HepG2 (cell line): ENCODE measurements around the gene CEBPB. TPM values are rescaled to one million over a fixed set of nuclear protein-coding genes. Genes with fewer than 3 reads are reported as not detected.

Experiments
- CHCHD3 ChIP-seq: sonication (generic); formaldehyde crosslinking; IDR thresholded peaks from 2 replicates; pipeline ENCODE4 v1.8.0; 2022; ENCODE audit warnings: mild to moderate bottlenecking, missing genetic modification reagents, moderate library complexity
- DNMT1 ChIP-seq: sonication (generic); formaldehyde crosslinking; IDR thresholded peaks from 2 replicates; pipeline ENCODE4 v1.5.1; 2020; ENCODE audit warnings: mild to moderate bottlenecking, missing genetic modification reagents
- FOXK1 ChIP-seq: sonication (generic); formaldehyde crosslinking; IDR thresholded peaks from 2 replicates; pipeline ENCODE4 v1.4.0; 2020; ENCODE audit warnings: low read depth, missing genetic modification reagents, borderline replicate concordance
- MZF1 ChIP-seq: sonication (generic); formaldehyde crosslinking; IDR thresholded peaks from 2 replicates; pipeline ENCODE4 v1.8.1; 2023; ENCODE audit warnings: mild to moderate bottlenecking, missing genetic modification reagents, borderline replicate concordance
- NCOA1 ChIP-seq: sonication (generic); formaldehyde crosslinking; IDR thresholded peaks from 2 replicates; pipeline ENCODE4 v1.9.0; 2021; ENCODE audit warnings: missing genetic modification reagents
- NFE2L1 ChIP-seq: sonication (generic); formaldehyde crosslinking; IDR thresholded peaks from 2 replicates; pipeline ENCODE4 v1.4.0; 2020; ENCODE audit warnings: missing genetic modification reagents, mild to moderate bottlenecking, borderline replicate concordance
- NR3C1 ChIP-seq: sonication (generic); formaldehyde crosslinking; IDR thresholded peaks from 2 replicates; pipeline ENCODE4 v1.4.0; 2020; ENCODE audit warnings: missing genetic modification reagents
- PTBP1 ChIP-seq: fragments of 200-400 bp; formaldehyde crosslinking; IDR thresholded peaks from 2 replicates; pipeline ENCODE4 v1.6.1; 2018; ENCODE audit warnings: low read length, low read depth; ENCODE audit not compliant: poor library complexity, severe bottlenecking
- RBAK ChIP-seq: sonication (generic); formaldehyde crosslinking; IDR thresholded peaks from 2 replicates; pipeline ENCODE4 v1.5.1; 2020; ENCODE audit warnings: mild to moderate bottlenecking, missing genetic modification reagents
- SPEN ChIP-seq: sonication (generic); formaldehyde crosslinking; IDR thresholded peaks from 2 replicates; pipeline ENCODE4 v1.5.1; 2020; ENCODE audit warnings: low read depth, mild to moderate bottlenecking, missing genetic modification reagents
- ZFP37 ChIP-seq: sonication (generic); formaldehyde crosslinking; IDR thresholded peaks from 2 replicates; pipeline ENCODE4 v1.4.0; 2020; ENCODE audit warnings: missing genetic modification reagents, borderline replicate concordance
- ZFP62 ChIP-seq: sonication (generic); formaldehyde crosslinking; IDR thresholded peaks from 2 replicates; pipeline ENCODE4 v1.4.0; 2020; ENCODE audit warnings: missing genetic modification reagents
- ZNF101 ChIP-seq: sonication (generic); formaldehyde crosslinking; IDR thresholded peaks from 2 replicates; pipeline ENCODE4 v1.4.0; 2020; ENCODE audit warnings: mild to moderate bottlenecking, low read depth, missing genetic modification reagents, borderline replicate concordance
- ZNF33B ChIP-seq: sonication (generic); formaldehyde crosslinking; IDR thresholded peaks from 2 replicates; pipeline ENCODE4 v1.5.1; 2020; ENCODE audit warnings: mild to moderate bottlenecking, missing genetic modification reagents
- ZNF343 ChIP-seq: sonication (generic); formaldehyde crosslinking; IDR thresholded peaks from 2 replicates; pipeline ENCODE4 v1.4.0; 2020; ENCODE audit warnings: mild to moderate bottlenecking, missing genetic modification reagents
- ZNF350 ChIP-seq: sonication (generic); formaldehyde crosslinking; IDR thresholded peaks from 2 replicates; pipeline ENCODE4 v1.4.0; 2020; ENCODE audit warnings: mild to moderate bottlenecking, low read depth, missing genetic modification reagents, borderline replicate concordance
- ZNF460 ChIP-seq: sonication (generic); formaldehyde crosslinking; IDR thresholded peaks from 2 replicates; pipeline ENCODE4 v1.5.1; 2020; ENCODE audit warnings: missing genetic modification reagents, mild to moderate bottlenecking, borderline replicate concordance
- ZNF737 ChIP-seq: sonication (generic); formaldehyde crosslinking; IDR thresholded peaks from 2 replicates; pipeline ENCODE4 v1.5.0; 2020; ENCODE audit warnings: missing genetic modification reagents, mild to moderate bottlenecking, borderline replicate concordance
- ZNF773 ChIP-seq: sonication (generic); formaldehyde crosslinking; IDR thresholded peaks from 2 replicates; pipeline ENCODE4 v1.4.0; 2020; ENCODE audit warnings: missing genetic modification reagents, borderline replicate concordance
- ZNF792 ChIP-seq: IDR thresholded peaks from 2 replicates; pipeline ENCODE4 v1.6.1; 2016
- polyA plus RNA-seq, 8 experiments: library from polyadenylated mRNA; depleted of rRNA in 3 of 8; stranded (reverse) in 7 of 8; unstranded in 1 of 8; fragments of >200 nt; fragmentation: Illumina TruSeq in 4 of 8; extraction: Trizol in 4 of 8; gene quantifications; 2 replicates each; pipeline versions ENCODE4 v1.2.1 to v1.2.3, GENCODE V29; 2011 to 2016; ENCODE audit warnings: low read depth in 4 of 8, missing spikeins in 1 of 8, mixed read lengths in 1 of 8; ENCODE audit not compliant: insufficient read depth in 1 of 8
- total RNA-seq, 5 experiments: library from RNA; depleted of rRNA; stranded (reverse); fragments of >200 nt; fragmentation: Illumina TruSeq; extraction: Trizol; gene quantifications; 2 replicates each; pipeline ENCODE4 v1.2.3, GENCODE V29; 2016; ENCODE audit warnings: low read depth in 1 of 5
- TF ChIP-seq, protein P1 (sequence below): sonication (generic); formaldehyde crosslinking; IDR thresholded peaks from 2 replicates; pipeline ENCODE4 v1.4.0; 2020; ENCODE audit warnings: missing genetic modification reagents
- TF ChIP-seq, protein P2 (sequence below): sonication (generic); formaldehyde crosslinking; IDR thresholded peaks from 2 replicates; pipeline ENCODE4 v1.8.0; 2022; ENCODE audit warnings: missing genetic modification reagents, low read depth, mild to moderate bottlenecking, borderline replicate concordance
- TF ChIP-seq, protein P3 (sequence below): sonication (generic); formaldehyde crosslinking; IDR thresholded peaks from 2 replicates; pipeline ENCODE4 v1.4.0; 2020; ENCODE audit warnings: missing genetic modification reagents
- TF ChIP-seq, protein P4 (sequence below): sonication (generic); formaldehyde crosslinking; IDR thresholded peaks from 2 replicates; pipeline ENCODE4 v1.9.0; 2022; ENCODE audit warnings: low read depth, missing genetic modification reagents

The CEBPB gene
- total and polyA plus RNA-seq, 2 of the 13 experiments (the other 11 are each of a cell fraction or from before 2014, with no cell fraction given): 18.5 to 28.2 TPM

- TF ChIP-seq, protein P1, sequence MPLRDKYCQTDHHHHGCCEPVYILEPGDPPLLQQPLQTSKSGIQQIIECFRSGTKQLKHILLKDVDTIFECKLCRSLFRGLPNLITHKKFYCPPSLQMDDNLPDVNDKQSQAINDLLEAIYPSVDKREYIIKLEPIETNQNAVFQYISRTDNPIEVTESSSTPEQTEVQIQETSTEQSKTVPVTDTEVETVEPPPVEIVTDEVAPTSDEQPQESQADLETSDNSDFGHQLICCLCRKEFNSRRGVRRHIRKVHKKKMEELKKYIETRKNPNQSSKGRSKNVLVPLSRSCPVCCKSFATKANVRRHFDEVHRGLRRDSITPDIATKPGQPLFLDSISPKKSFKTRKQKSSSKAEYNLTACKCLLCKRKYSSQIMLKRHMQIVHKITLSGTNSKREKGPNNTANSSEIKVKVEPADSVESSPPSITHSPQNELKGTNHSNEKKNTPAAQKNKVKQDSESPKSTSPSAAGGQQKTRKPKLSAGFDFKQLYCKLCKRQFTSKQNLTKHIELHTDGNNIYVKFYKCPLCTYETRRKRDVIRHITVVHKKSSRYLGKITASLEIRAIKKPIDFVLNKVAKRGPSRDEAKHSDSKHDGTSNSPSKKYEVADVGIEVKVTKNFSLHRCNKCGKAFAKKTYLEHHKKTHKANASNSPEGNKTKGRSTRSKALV (CRISPR knock-in tag): peak; percentile 81; the same call in 1 of the 2 replicates
- no peak; the same call in 1 of the 2 replicates for TF ChIP-seq RBAK (CRISPR knock-in tag)
- no peak for TF ChIP-seq ZFP37 (CRISPR knock-in tag)
- TF ChIP-seq ZNF343 (CRISPR knock-in tag): peak; percentile 72; the same call in 1 of the 2 replicates
- no peak for TF ChIP-seq PTBP1
- TF ChIP-seq ZNF350 (CRISPR knock-in tag): no peak
- TF ChIP-seq NR3C1 (CRISPR knock-in tag): no peak
- TF ChIP-seq, protein P2, sequence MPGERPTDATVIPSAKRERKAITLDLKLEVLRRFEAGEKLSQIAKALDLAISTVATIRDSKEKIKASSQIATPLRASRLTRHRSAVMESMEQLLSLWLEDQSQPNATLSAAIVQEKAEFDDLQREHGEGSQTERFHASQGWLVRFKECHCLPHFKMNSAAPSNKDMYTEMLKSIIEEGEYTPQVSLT (CRISPR knock-in tag): no peak
- TF ChIP-seq CHCHD3 (CRISPR knock-in tag): peak; percentile 69; the same call in 1 of the 2 replicates
- no peak for TF ChIP-seq ZFP62
- TF ChIP-seq ZNF460: no peak
- peak; percentile 92; the same call in 1 of the 2 replicates for TF ChIP-seq DNMT1 (CRISPR knock-in tag)
- TF ChIP-seq, protein P3, sequence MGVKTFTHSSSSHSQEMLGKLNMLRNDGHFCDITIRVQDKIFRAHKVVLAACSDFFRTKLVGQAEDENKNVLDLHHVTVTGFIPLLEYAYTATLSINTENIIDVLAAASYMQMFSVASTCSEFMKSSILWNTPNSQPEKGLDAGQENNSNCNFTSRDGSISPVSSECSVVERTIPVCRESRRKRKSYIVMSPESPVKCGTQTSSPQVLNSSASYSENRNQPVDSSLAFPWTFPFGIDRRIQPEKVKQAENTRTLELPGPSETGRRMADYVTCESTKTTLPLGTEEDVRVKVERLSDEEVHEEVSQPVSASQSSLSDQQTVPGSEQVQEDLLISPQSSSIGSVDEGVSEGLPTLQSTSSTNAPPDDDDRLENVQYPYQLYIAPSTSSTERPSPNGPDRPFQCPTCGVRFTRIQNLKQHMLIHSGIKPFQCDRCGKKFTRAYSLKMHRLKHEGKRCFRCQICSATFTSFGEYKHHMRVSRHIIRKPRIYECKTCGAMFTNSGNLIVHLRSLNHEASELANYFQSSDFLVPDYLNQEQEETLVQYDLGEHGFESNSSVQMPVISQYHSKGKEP (CRISPR knock-in tag): peak; percentile 80; the same call in 1 of the 2 replicates
- TF ChIP-seq NCOA1 (CRISPR knock-in tag): no peak
- no peak for TF ChIP-seq ZNF737 (CRISPR knock-in tag)
- TF ChIP-seq NFE2L1 (CRISPR knock-in tag): no peak
- TF ChIP-seq ZNF101 (CRISPR knock-in tag): no peak
- TF ChIP-seq ZNF773 (CRISPR knock-in tag): no peak; the same call in 1 of the 2 replicates
- peak; percentile 76; the same call in 1 of the 2 replicates for TF ChIP-seq SPEN (CRISPR knock-in tag)
- TF ChIP-seq, protein P4, sequence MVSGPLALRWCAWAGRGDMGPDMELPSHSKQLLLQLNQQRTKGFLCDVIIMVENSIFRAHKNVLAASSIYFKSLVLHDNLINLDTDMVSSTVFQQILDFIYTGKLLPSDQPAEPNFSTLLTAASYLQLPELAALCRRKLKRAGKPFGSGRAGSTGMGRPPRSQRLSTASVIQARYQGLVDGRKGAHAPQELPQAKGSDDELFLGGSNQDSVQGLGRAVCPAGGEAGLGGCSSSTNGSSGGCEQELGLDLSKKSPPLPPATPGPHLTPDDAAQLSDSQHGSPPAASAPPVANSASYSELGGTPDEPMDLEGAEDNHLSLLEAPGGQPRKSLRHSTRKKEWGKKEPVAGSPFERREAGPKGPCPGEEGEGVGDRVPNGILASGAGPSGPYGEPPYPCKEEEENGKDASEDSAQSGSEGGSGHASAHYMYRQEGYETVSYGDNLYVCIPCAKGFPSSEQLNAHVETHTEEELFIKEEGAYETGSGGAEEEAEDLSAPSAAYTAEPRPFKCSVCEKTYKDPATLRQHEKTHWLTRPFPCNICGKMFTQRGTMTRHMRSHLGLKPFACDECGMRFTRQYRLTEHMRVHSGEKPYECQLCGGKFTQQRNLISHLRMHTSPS: no peak
- TF ChIP-seq ZNF792 (CRISPR knock-in tag): no peak
- TF ChIP-seq FOXK1 (CRISPR knock-in tag): no peak; the same call in 1 of the 2 replicates
- no peak for TF ChIP-seq ZNF33B (CRISPR knock-in tag)
- TF ChIP-seq MZF1 (CRISPR knock-in tag): no peak; the same call in 1 of the 2 replicates
Measured at GRCh38 chr20:50191544-50192363, 1.1 kb downstream of the CEBPB start (continued).
